ENCODE measurements around the gene AP2B1. TPM values are rescaled to one million over a fixed set of nuclear protein-coding genes. Genes with fewer than 3 reads are reported as not detected.

AP2B1 gene
- total RNA-seq, 4 donors from 2014 or later: 62.0 to 77.2 (median 70.1) TPM

DNA sequence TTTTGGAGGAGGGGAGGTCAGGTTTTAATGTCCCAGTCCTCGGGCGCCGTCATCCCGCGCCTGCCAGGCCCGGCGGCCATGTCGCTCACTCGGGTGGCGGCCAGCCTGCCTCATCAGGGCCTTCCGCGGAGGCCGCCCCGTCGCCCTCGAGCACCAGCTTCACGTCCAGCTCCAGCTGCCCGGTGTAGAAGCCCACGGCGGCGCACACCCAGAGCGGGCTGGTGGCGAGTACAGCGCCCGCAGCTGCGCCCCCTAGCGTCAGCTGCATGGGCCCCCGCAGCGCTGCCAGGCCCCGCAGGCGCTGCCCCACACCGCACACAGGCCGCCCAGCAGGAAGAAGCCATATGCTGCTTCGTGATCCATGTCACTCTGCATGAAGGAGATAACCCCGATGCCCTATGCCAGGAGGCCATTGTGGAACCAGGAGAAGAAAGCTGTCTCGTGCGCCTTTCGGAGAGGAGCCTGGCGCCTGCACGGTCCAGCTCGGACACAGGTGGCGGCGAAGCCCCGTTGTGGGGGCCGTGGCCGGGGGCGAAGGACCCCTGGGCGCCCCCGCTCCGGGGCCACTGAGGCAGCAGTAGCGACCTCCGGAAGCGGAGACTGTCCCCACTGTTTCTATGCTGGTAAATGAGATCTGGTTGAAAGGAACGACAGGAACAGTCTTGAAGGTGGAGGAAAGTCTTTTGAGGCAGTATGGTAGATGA, 9.6 kb downstream of the AP2B1 start:
- no peak for TF ChIP-seq CTCF (IDR thresholded peaks at IDR 0.05; ENCODE audit: low read depth)

- no peak for TF ChIP-seq CTCF (IDR thresholded peaks at IDR 0.05; ENCODE audit: low read depth)
These were observed 10.5 kb downstream of the AP2B1 start for GRCh38 chr17:35597604-35598003.

DNA sequence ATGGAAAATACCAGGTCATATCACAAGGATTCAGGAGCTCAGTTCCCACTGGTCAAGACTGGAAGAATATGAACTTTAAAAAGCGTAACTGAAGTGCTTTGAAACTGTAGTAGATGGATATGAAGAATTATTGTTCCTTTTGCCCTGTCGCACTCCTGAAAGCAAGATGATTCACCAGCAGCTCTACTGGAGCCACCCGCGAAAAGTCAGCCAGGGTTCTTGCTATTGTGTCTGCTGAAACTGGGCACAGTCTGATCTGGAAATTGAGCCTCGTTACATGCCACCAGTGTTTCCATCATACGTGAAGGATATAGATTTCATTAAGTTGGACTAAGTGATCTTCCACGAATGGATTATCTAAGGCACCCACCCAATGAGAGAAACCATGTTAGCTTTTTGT, 16.6 kb downstream of the AP2B1 start:
- no peak for TF ChIP-seq CTCF (IDR thresholded peaks at IDR 0.05; ENCODE audit: low read depth)

GRCh38 chr17:35605678-35606077, 18.6 kb downstream of the AP2B1 start:
- TF ChIP-seq CTCF (IDR thresholded peaks at IDR 0.05; ENCODE audit: low read depth): no peak

DNA sequence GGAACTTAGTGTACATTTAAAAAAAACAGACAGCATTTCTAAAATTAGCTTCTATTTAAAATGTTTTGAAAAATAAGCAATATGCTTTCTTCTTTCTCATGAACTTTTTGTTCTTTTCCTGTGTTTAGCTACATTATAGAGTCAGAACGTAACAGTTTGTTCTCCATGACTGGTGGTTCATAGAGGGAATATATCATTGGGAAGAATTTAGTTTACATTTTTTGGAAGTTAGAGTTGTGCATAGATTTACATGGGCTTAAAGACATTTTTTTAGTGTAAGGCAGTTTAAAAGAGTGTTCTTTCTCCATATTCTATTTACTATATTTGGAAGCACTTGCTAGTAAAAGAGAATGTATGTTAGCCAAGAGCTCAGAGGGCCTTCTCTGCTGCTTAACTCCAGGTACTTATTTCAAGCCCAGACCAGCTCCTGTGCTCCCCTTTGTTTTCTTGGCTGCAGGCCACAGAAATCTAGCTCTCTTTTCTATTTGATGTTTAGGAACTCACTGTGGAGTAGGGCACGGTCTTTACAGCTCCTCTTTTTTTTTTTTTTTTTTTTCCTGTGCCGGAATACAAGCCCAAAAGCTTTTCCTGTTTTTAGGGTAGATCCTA, 20.2 kb downstream of the AP2B1 start:
- TF ChIP-seq CTCF (IDR thresholded peaks at IDR 0.05; ENCODE audit: low read depth): no peak

GRCh38 chr17:35609831-35610230, 22.7 kb downstream of the AP2B1 start:
- no peak for TF ChIP-seq CTCF (IDR thresholded peaks at IDR 0.05; ENCODE audit: low read depth)

DNA sequence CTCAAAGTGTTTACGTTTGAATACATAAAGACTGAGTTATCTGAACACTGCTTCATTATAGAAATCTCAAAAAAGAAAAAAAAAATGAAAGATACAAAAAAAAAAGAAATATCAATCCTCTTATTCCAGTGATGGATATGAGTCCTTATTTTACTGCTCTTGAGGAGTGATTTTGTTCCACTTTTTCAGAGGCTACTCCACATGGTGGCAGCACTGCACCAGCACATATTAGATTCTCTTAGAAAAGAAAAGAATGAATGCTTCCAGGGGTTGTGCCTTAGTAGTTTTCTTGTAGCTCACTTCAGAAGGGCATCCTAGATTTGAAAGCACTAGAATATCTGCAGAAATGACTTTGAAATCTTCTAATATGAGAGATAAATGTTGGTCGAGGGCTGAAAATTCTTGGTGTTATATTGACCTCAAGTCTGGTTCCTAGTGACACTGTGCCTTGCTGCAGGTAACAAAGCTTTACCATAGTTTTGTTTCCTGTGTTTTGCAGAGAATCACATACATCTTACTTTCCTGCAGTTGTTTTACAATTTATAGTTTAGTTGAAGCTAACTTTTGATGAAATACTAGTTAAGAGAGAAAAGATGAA, 25.9 kb downstream of the AP2B1 start:
- no peak for TF ChIP-seq CTCF (IDR thresholded peaks at IDR 0.05; ENCODE audit: low read depth)
